GM23248 (cell line): ENCODE data around the gene DDX53. TPM values are rescaled to one million over a fixed set of nuclear protein-coding genes. Genes with fewer than 3 reads are reported as not detected.

Experiments
- DNase-seq: peaks from one replicate; pipeline ENCODE4 v3.0.0-alpha.2; 2015
- H2AFZ ChIP-seq: fragments of 200-600 bp; sonication (generic); 2 replicates; pipeline ENCODE4 v1.6.1; 2016; ENCODE audit warnings: antibody characterized with exemption
- H3F3A ChIP-seq: fragments of 200-600 bp; sonication (generic); 2 replicates; pipeline ENCODE4 v1.6.1; 2016; ENCODE audit warnings: mild to moderate bottlenecking, antibody characterized with exemption, mixed run types; ENCODE audit not compliant: insufficient read depth
- H3K27ac ChIP-seq: fragments of 200-600 bp; sonication (generic); 2 replicates; pipeline ENCODE4 v1.5.1; 2016; ENCODE audit warnings: mild to moderate bottlenecking
- H3K27me3 ChIP-seq: fragments of 200-600 bp; sonication (generic); replicated peaks from 2 replicates; pipeline ENCODE4 v1.6.1; 2016; ENCODE audit warnings: mild to moderate bottlenecking; ENCODE audit not compliant: insufficient read depth
- H3K36me3 ChIP-seq: fragments of 200-600 bp; sonication (generic); 2 replicates; pipeline ENCODE4 v1.6.1; 2016; ENCODE audit warnings: low read depth, mild to moderate bottlenecking
- H3K4me1 ChIP-seq: fragments of 200-600 bp; sonication (generic); 2 replicates; pipeline ENCODE4 v1.6.1; 2016; ENCODE audit warnings: mild to moderate bottlenecking; ENCODE audit not compliant: insufficient read depth
- H3K4me2 ChIP-seq: fragments of 200-600 bp; sonication (generic); one replicate; pipeline ENCODE4 v1.6.1; 2016; ENCODE audit warnings: mild to moderate bottlenecking; ENCODE audit not compliant: unreplicated experiment
- H3K4me3 ChIP-seq: fragments of 200-600 bp; sonication (generic); 2 replicates; pipeline ENCODE4 v1.5.1; 2016; ENCODE audit warnings: mild to moderate bottlenecking
- H3K79me2 ChIP-seq: fragments of 200-600 bp; sonication (generic); 2 replicates; pipeline ENCODE4 v1.6.1; 2016; ENCODE audit warnings: mild to moderate bottlenecking; ENCODE audit not compliant: insufficient read depth
- H3K9ac ChIP-seq: fragments of 200-600 bp; sonication (generic); 2 replicates; pipeline ENCODE4 v1.6.1; 2016; ENCODE audit warnings: mild to moderate bottlenecking
- H3K9me2 ChIP-seq: fragments of 200-600 bp; sonication (generic); 2 replicates; pipeline ENCODE4 v1.6.1; 2016; ENCODE audit warnings: mixed run types, mild to moderate bottlenecking, moderate library complexity; ENCODE audit not compliant: insufficient read depth
- H3K9me3 ChIP-seq: fragments of 200-600 bp; sonication (generic); one replicate; pipeline ENCODE4 v1.6.1; 2017; ENCODE audit warnings: low read depth
- H4K20me1 ChIP-seq: fragments of 200-600 bp; sonication (generic); 2 replicates; pipeline ENCODE4 v1.6.0; 2016; ENCODE audit not compliant: insufficient read depth
- EZH2 ChIP-seq: fragments of 200-600 bp; sonication (generic); IDR thresholded peaks from 2 replicates; pipeline ENCODE4 v1.6.1; 2018; ENCODE audit warnings: antibody characterized with exemption, mild to moderate bottlenecking; ENCODE audit not compliant: insufficient read depth, poor library complexity, severe bottlenecking
- EZH2phosphoT487 ChIP-seq: fragments of 200-600 bp; sonication (generic); IDR thresholded peaks from 2 replicates; pipeline ENCODE4 v1.6.1; 2018; ENCODE audit warnings: antibody characterized with exemption, moderate library complexity, mild to moderate bottlenecking, low read depth; ENCODE audit not compliant: insufficient read depth
- WGBS, 2 experiments: methylation state at CpG; one replicate each; pipeline ENCODE4 v1.1.6; 2015 to 2017; ENCODE audit warnings: low lambda C conversion rate in 2 of 2, low coverage in 1 of 2; ENCODE audit errors: missing lambda C conversion rate in 2 of 2; 5-methylcytosine and 5-hydroxymethylcytosine counted together
- in situ Hi-C: fragments of 300-500 bp; cut with MboI; formaldehyde crosslinking; loops from 2 replicates; pipeline ENCODE4 v1.15.0; 2020
- polyA plus RNA-seq: library from polyadenylated mRNA; unstranded; fragments of >200 nt; fragmentation: Nextera tagmentation; extraction: Ambion mirVana; gene quantifications from 2 replicates; pipeline ENCODE4 v1.2.1, GENCODE V29; 2016
- total RNA-seq: library from RNA; depleted of rRNA; stranded (reverse); fragments of >200 nt; shearing (Covaris generic); gene quantifications from 2 replicates; pipeline ENCODE4 v1.2.3, GENCODE V29; 2014

DDX53 gene
- total and polyA plus RNA-seq, 2 experiments from 2014 or later = not detected

DNA sequence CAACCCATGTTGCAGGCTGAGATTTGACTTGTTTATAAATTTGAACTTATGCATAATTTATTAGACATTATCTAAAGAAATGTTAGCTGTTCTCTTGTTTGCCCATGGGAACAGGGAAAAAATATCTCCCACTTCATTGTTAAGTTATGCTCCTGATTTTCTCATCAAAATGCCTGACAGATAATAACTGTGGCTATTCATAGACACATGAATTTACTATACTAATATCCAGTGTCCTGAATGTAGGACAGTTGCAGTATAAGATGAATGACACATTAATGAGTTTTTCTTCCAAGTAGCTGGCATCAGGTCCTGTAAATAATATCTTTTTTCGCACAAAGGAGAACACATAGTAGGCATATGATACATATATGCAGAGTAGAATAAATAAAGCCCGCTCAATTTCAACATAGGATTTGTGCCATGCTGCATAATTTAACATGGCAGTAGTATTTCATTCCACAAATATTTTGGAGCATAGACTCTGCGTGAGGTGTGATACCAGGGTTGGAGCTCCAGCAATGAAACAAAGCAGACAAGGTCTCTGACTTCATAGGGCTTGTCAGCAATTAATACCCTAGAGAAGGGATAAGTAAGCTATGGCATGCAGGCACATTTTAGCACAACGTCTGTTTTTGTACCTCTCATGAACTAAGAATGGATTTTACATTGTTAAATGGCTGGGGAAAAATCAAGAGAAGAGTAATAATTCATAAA lies 40.4 kb upstream of the DDX53 start:
- H4K20me1 ChIP-seq = no peaks in the 10 kb centered on the region
- no peak overlapping the region for H3K27ac ChIP-seq
- TF ChIP-seq EZH2 = no peak
- no peak for TF ChIP-seq EZH2phosphoT487
- H3K9me2 ChIP-seq = no peaks in the 10 kb centered on the region
- no peak overlapping the region for H3K9ac ChIP-seq
- H3F3A ChIP-seq = no peaks in the 10 kb centered on the region
- no peak for DNase-seq
- no peaks in the 10 kb centered on the region for H3K79me2 ChIP-seq
- H3K4me3 ChIP-seq = no peak overlapping the region
- no peaks in the 10 kb centered on the region for H3K4me1 ChIP-seq
- 58 to 59% methylated on average over 4 of the region's 4 CpGs for WGBS, 2 experiments
- no peak overlapping the region for H3K4me2 ChIP-seq
- no peaks in the 10 kb centered on the region for H3K36me3 ChIP-seq
- H3K27me3 ChIP-seq = no peaks in the 10 kb centered on the region
- H3K9me3 ChIP-seq = no peaks in the 10 kb centered on the region
- in situ Hi-C loops = no loop called here
- H2AFZ ChIP-seq = no peak overlapping the region

DNA sequence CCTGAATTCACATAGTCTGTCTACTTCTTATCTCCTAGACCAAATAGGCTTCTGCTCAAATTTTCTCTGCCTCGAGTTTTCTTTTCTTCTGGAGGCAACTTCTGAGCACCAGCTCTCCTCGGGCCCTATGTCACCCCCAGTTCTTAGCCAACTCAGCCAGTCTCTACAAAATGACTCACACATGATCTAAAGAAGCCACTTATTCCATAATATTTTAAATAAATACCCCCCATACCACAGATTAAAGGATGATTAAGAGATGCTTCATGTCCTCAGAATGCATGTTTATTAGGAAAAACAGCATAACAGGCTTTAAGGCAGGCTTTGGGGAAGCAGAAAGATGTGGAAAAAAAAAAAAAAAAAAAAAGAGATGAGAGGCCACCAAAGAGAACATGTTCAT lies 36.6 kb upstream of the DDX53 start:
- no peak overlapping the region for H3K27ac ChIP-seq
- no peaks in the 10 kb centered on the region for H3K79me2 ChIP-seq
- TF ChIP-seq EZH2phosphoT487 (no peak), EZH2 (no peak)
- H3K9me2 ChIP-seq = no peaks in the 10 kb centered on the region
- H3K36me3 ChIP-seq = no peaks in the 10 kb centered on the region
- in situ Hi-C loops = no loop called here
- no peak overlapping the region for H2AFZ ChIP-seq
- no peak overlapping the region for H3K4me3 ChIP-seq
- peak; percentile 26 for DNase-seq
- H3K27me3 ChIP-seq = no peaks in the 10 kb centered on the region
- H3K4me2 ChIP-seq = no peak overlapping the region
- no peaks in the 10 kb centered on the region for H3F3A ChIP-seq
- H3K9ac ChIP-seq = no peak overlapping the region
- H4K20me1 ChIP-seq = no peaks in the 10 kb centered on the region
- H3K9me3 ChIP-seq = no peaks in the 10 kb centered on the region
- WGBS, 2 experiments = 44 to 48% methylated on average over 2 of the region's 2 CpGs
- no peaks in the 10 kb centered on the region for H3K4me1 ChIP-seq

DNA sequence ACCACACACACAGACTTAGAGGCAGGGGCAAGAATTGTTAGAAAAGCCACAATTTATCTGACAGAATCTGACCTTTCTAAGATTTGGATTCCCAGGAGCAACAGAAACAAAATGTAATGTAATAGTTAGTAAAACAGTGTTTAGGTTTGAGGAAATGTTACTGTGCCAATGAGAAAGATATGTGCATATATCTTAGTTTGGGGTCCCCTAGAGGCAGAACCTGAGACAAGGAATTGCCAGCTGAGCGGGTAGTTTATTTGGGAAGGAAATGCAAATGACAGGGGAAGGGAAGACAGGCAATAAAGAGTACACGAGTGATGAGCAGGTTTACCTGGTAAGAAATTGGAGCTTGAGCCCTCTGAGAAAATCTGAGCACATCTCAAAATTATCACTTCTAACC lies 31.3 kb upstream of the DDX53 start:
- Histone ChIP-seq H4K20me1 (no peaks in the 10 kb centered on the region), H3K9ac (no peak overlapping the region), H3K4me2 (no peak overlapping the region), H3K27me3 (no peaks in the 10 kb centered on the region), H2AFZ (no peak overlapping the region), H3F3A (no peaks in the 10 kb centered on the region), H3K9me3 (no peaks in the 10 kb centered on the region), H3K79me2 (no peaks in the 10 kb centered on the region), H3K36me3 (no peaks in the 10 kb centered on the region), H3K9me2 (no peaks in the 10 kb centered on the region), H3K4me3 (no peak overlapping the region), H3K27ac (no peak overlapping the region), H3K4me1 (no peaks in the 10 kb centered on the region)
- 90 to 98% methylated on average over 2 of the region's 2 CpGs for WGBS, 2 experiments
- TF ChIP-seq EZH2 = no peak
- no peak for TF ChIP-seq EZH2phosphoT487
- DNase-seq = no peak
- in situ Hi-C loops = no loop called here

DNA sequence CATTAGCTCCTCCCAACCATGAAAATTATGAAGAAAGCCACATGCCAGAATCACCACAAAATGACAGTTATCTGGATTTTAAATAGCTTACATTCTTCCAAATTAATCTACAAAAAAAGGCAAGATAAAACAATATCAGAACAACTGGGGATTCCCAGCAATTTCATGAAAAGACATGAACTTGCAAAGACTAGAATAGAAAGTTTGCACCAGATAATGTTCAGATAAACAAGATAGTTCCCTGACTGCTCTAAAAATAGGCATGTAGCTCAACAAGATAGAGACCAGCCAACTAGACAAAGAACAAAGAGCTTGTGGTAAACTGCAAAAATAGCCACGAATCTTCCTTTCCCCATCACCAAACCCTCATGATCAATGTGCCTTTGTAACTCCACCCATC lies 30.3 kb upstream of the DDX53 start:
- no peak overlapping the region for H3K4me3 ChIP-seq
- no peaks in the 10 kb centered on the region for H3K9me3 ChIP-seq
- H2AFZ ChIP-seq = no peak overlapping the region
- WGBS, 2 experiments = 0 to 12% methylated on average over 1 of the region's 1 CpG
- in situ Hi-C loops = no loop called here
- no peak overlapping the region for H3K9ac ChIP-seq
- H3K27ac ChIP-seq = no peak overlapping the region
- H4K20me1 ChIP-seq = no peaks in the 10 kb centered on the region
- H3F3A ChIP-seq = no peaks in the 10 kb centered on the region
- no peaks in the 10 kb centered on the region for H3K27me3 ChIP-seq
- no peaks in the 10 kb centered on the region for H3K4me1 ChIP-seq
- no peak for DNase-seq
- no peak overlapping the region for H3K4me2 ChIP-seq
- H3K79me2 ChIP-seq = no peaks in the 10 kb centered on the region
- no peaks in the 10 kb centered on the region for H3K9me2 ChIP-seq
- no peak for TF ChIP-seq EZH2phosphoT487
- TF ChIP-seq EZH2 = no peak
- H3K36me3 ChIP-seq = no peaks in the 10 kb centered on the region

DNA sequence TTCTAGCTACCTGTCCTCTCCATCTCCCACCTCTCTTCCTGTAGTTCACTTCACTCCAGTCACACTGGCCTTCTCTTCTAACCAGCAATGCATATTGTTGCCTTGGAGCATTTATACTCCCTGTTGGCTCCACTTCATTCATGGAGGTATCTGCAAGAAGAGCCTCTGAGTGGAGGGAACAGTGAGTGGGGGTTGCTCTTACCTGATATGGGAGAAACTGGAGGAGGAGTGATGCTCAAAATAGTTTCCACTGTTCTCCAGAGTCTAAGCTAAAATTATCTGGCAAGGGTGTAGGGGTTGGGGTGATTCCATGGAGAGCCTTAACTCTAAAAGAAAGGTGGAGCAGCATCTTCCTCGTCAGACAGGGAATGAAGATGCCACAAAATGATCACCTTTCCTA lies 28.9 kb upstream of the DDX53 start:
- H3K4me3 ChIP-seq = no peak overlapping the region
- no peaks in the 10 kb centered on the region for H3K27me3 ChIP-seq
- 56 to 63% methylated on average over 1 of the region's 1 CpG for WGBS, 2 experiments
- H3F3A ChIP-seq = no peaks in the 10 kb centered on the region
- H3K9ac ChIP-seq = no peak overlapping the region
- H4K20me1 ChIP-seq = no peaks in the 10 kb centered on the region
- no peaks in the 10 kb centered on the region for H3K9me3 ChIP-seq
- no peak overlapping the region for H2AFZ ChIP-seq
- H3K4me1 ChIP-seq = no peaks in the 10 kb centered on the region
- H3K4me2 ChIP-seq = no peak overlapping the region
- no peak for TF ChIP-seq EZH2phosphoT487
- no peak for TF ChIP-seq EZH2
- in situ Hi-C loops = no loop called here
- no peak overlapping the region for H3K27ac ChIP-seq
- no peak for DNase-seq
- no peaks in the 10 kb centered on the region for H3K79me2 ChIP-seq
- no peaks in the 10 kb centered on the region for H3K36me3 ChIP-seq
- no peaks in the 10 kb centered on the region for H3K9me2 ChIP-seq
